ENCODE measurements around the gene LAG3. TPM values are rescaled to one million over a fixed set of nuclear protein-coding genes. Genes with fewer than 3 reads are reported as not detected.

LAG3 gene
- total RNA-seq, 1 experiment from 2014 or later, result 2.2 TPM

- Histone ChIP-seq H3K79me2 (ENCODE audit: insufficient read depth, low read length) (no peaks in the 10 kb centered on the region), H2AK5ac (ENCODE audit: insufficient read length, low read length) (no peak overlapping the region), H3K14ac (ENCODE audit: insufficient read depth, low read length) (no peak overlapping the region), H3K4me1 (ENCODE audit: insufficient read depth, low read length) (peaks cover 5% of the 10 kb centered on the region; the same call in 1 of the 2 replicates), H2AFZ (ENCODE audit: low read length) (no peak overlapping the region), H4K20me1 (ENCODE audit: control insufficient read depth, insufficient read depth, insufficient read length) (no peaks in the 10 kb centered on the region), H3K79me1 (ENCODE audit: insufficient read depth, low read depth, low read length, poor library complexity, severe bottlenecking) (no peaks in the 10 kb centered on the region), H3K27ac (ENCODE audit: insufficient read length, low read depth, low read length) (no peak overlapping the region), H3K4ac (ENCODE audit: low read depth, low read length) (no peak overlapping the region), H4K91ac (ENCODE audit: insufficient read length, low read depth, low read length) (no peak overlapping the region), H3K18ac (ENCODE audit: insufficient read length, low read depth, low read length) (no peak overlapping the region), H4K5ac (ENCODE audit: insufficient read length, low read depth, low read length) (no peak overlapping the region), H2BK20ac (ENCODE audit: low read depth, low read length, poor library complexity, severe bottlenecking) (no peak overlapping the region), H3K23me2 (ENCODE audit: insufficient read length, low read depth, low read length, poor library complexity, severe bottlenecking) (no peaks in the 10 kb centered on the region), H3K27me3 (ENCODE audit: insufficient read depth, low read length) (no peaks in the 10 kb centered on the region; the same call in 1 of the 2 replicates), H3T11ph (ENCODE audit: low read length) (no peak overlapping the region), H2BK15ac (ENCODE audit: low read depth, low read length) (no peak overlapping the region), H2BK12ac (ENCODE audit: insufficient read length, low read depth, low read length) (no peak overlapping the region), H2BK5ac (ENCODE audit: insufficient read length, low read length) (no peak overlapping the region), H3K9ac (ENCODE audit: extremely low read depth, insufficient read length, low read length) (no peak overlapping the region), H3K9me3 (ENCODE audit: control insufficient read depth, low read depth, low read length) (no peaks in the 10 kb centered on the region), H3K56ac (ENCODE audit: insufficient read length, low read depth, low read length) (no peak overlapping the region), H2BK120ac (ENCODE audit: low read depth, low read length, poor library complexity, severe bottlenecking) (no peak overlapping the region), H3K23ac (ENCODE audit: insufficient read length, low read depth, low read length) (no peak overlapping the region), H3K4me2 (ENCODE audit: insufficient read depth, insufficient read length, low read length) (no peak overlapping the region), H4K8ac (replicated peaks; ENCODE audit: insufficient read length, low read depth, low read length) (no peak overlapping the region)
- Mint-ChIP-seq H3K36me3 (ENCODE audit: insufficient read depth in 1 of 3, low read depth in 3 of 3) (no peaks in the 10 kb centered on the region; a peak in 1 of 7 replicates), H3K9me3 (no peaks in the 10 kb centered on the region), H3K4me3 (no peak overlapping the region), H3K4me1 (peaks cover 29 to 34% of the 10 kb centered on the region in 2 experiments), H3K27me3 (ENCODE audit: low read depth) (peaks cover 29% of the 10 kb centered on the region), H3K27ac (no peak overlapping the region)
- no peak for DNase-seq
- no peak for TF ChIP-seq CTCF (conservative IDR thresholded peaks at IDR 0.05)
- no CpG with 5 or more reads among the region's 12 CpGs for whole genome bisulfite sequencing (ENCODE audit: extremely low coverage, insufficient read length, low lambda C conversion rate)
Measured at GRCh38 chr12:6790496-6791150, 18.3 kb downstream of the LAG3 start.
